Endothelial cell of umbilical vein (primary cell): ENCODE measurements around the gene SELENOO. TPM values are rescaled to one million over a fixed set of nuclear protein-coding genes. Genes with fewer than 3 reads are reported as not detected.

Experiments used
- BruUV-seq: library from RNA; stranded (reverse); fragments of 400-500 nt; replicated peaks from 2 replicates; lab custom pipeline; 2021; lab: Mats Ljungman, UMichigan
- CTCF ChIA-PET: fragments of 300-600, 350-600 bp; sonication (Branson Sonifier 250); formaldehyde crosslinking; loops from one replicate; lab custom pipeline; 2021; ENCODE audit warnings: antibody characterized with exemption, inconsistent platforms; lab: Charles Lee
- POLR2A ChIA-PET: fragments of 300-600, 350-600 bp; sonication (Branson Sonifier 250); formaldehyde crosslinking; loops from one replicate; lab custom pipeline; 2021; ENCODE audit warnings: antibody characterized with exemption, inconsistent platforms; lab: Charles Lee
- DNase-seq: peaks from one replicate; pipeline ENCODE4 v3.0.0-alpha.2; 2011; ENCODE audit warnings: low read depth, low spot score
- FAIRE-seq: peaks from 2 replicates; lab custom pipeline; 2011; peaks lifted over from hg19 to GRCh38; lab: Jason Lieb, UNC
- H2AFZ ChIP-seq: 2 replicates; pipeline ENCODE4 v1.6.0; 2012; ENCODE audit warnings: low read depth, low read length, control low read depth, inconsistent platforms
- H3K27ac ChIP-seq: 2 replicates; pipeline ENCODE4 v1.5.1; 2011; ENCODE audit warnings: low read depth, mild to moderate bottlenecking, control low read depth, low read length, moderate library complexity; ENCODE audit not compliant: insufficient read depth
- H3K27me3 ChIP-seq, 2 experiments: 2 replicates each; pipeline versions ENCODE4 v1.6.0 to v1.6.1; 2011; ENCODE audit warnings: low read length in 2 of 2, mixed read lengths in 1 of 2; ENCODE audit not compliant: control insufficient read depth in 2 of 2, insufficient read depth in 2 of 2
- H3K36me3 ChIP-seq, 2 experiments: 2 replicates in 1 of 2; 3 replicates in 1 of 2; pipeline ENCODE4 v1.5.1; 2011; ENCODE audit warnings: low read length in 2 of 2, mild to moderate bottlenecking in 1 of 2, moderate library complexity in 1 of 2; ENCODE audit not compliant: control insufficient read depth in 2 of 2, insufficient read depth in 2 of 2; ENCODE audit errors: extremely low read depth in 1 of 2
- H3K4me1 ChIP-seq: 3 replicates; pipeline ENCODE4 v1.5.1; 2011; ENCODE audit warnings: mild to moderate bottlenecking, low read length; ENCODE audit not compliant: control insufficient read depth, insufficient read depth; ENCODE audit errors: extremely low read depth
- H3K4me2 ChIP-seq: 2 replicates; pipeline ENCODE4 v1.6.1; 2011; ENCODE audit warnings: low read length, control low read depth, mixed read lengths; ENCODE audit not compliant: insufficient read depth
- H3K4me3 ChIP-seq, 3 experiments: fragments of 200-600 bp in 1 of 3; sonication (generic), shearing (Covaris generic) in 1 of 3; replicated peaks in 1 of 3; 2 replicates each; pipeline ENCODE4 v1.5.1; 2011 to 2016; ENCODE audit warnings: control low read depth in 3 of 3, low read length in 3 of 3, mild to moderate bottlenecking in 2 of 3, inconsistent platforms in 1 of 3, low read depth in 1 of 3, moderate library complexity in 1 of 3; ENCODE audit not compliant: insufficient read depth in 1 of 3
- H3K79me2 ChIP-seq: 2 replicates; pipeline ENCODE4 v1.6.0; 2012; ENCODE audit warnings: low read length, inconsistent platforms; ENCODE audit not compliant: control insufficient read depth, insufficient read depth
- H3K9ac ChIP-seq: replicated peaks from 2 replicates; pipeline ENCODE3; 2011; ENCODE audit warnings: low read length, control low read depth; ENCODE audit not compliant: insufficient read depth; ENCODE audit errors: extremely low read depth
- H3K9me1 ChIP-seq: replicated peaks from 3 replicates; pipeline ENCODE4 v1.6.0; 2011; ENCODE audit warnings: mild to moderate bottlenecking, low read length; ENCODE audit not compliant: control insufficient read depth, insufficient read depth; ENCODE audit errors: extremely low read depth
- H3K9me3 ChIP-seq: replicated peaks from 2 replicates; pipeline ENCODE4 v1.5.1; 2012; ENCODE audit warnings: low read length, inconsistent platforms; ENCODE audit not compliant: control insufficient read depth, insufficient read depth
- H4K20me1 ChIP-seq: replicated peaks from 2 replicates; pipeline ENCODE3; 2011; ENCODE audit warnings: mild to moderate bottlenecking, low read length; ENCODE audit not compliant: control insufficient read depth, insufficient read depth; ENCODE audit errors: extremely low read depth
- CTCF ChIP-seq, 2 donors: IDR thresholded peaks; 1 replicate in 1 of 2; 2 replicates in 1 of 2; pipeline ENCODE4 v1.5.1; 2011; ENCODE audit warnings: low read length in 2 of 2, mild to moderate bottlenecking in 2 of 2, moderate library complexity in 2 of 2, control low read depth in 1 of 2, inconsistent platforms in 1 of 2, low read depth in 1 of 2; ENCODE audit not compliant: insufficient read depth in 1 of 2; ENCODE audit errors: extremely low read depth in 1 of 2
- EZH2 ChIP-seq: IDR thresholded peaks from 2 replicates; pipeline ENCODE4 v1.6.1; 2012; ENCODE audit warnings: borderline replicate concordance, low read depth, mild to moderate bottlenecking, moderate library complexity, low read length, inconsistent platforms; ENCODE audit not compliant: severe bottlenecking
- MAX ChIP-seq: IDR thresholded peaks from 2 replicates; pipeline ENCODE4 v1.6.1; 2011; ENCODE audit not compliant: insufficient read depth, insufficient read length
- MYC ChIP-seq: IDR thresholded peaks from one replicate; pipeline ENCODE4 v1.6.1; 2011; ENCODE audit warnings: mild to moderate bottlenecking, low read depth, low read length
- POLR2AphosphoS5 ChIP-seq: IDR thresholded peaks from 2 replicates; pipeline ENCODE4 v1.6.1; 2012; ENCODE audit warnings: low read depth, mild to moderate bottlenecking, control low read depth, low read length, moderate library complexity; ENCODE audit not compliant: insufficient read depth
- dilution Hi-C: fragments of 300-500 bp; cut with MboI; formaldehyde crosslinking; loops from one replicate; pipeline ENCODE4 v1.15.0; 2019; ENCODE audit warnings: low sequenced_read_pairs; ENCODE audit not compliant: extremely low pct_ligation_motif_present
- intact Hi-C: fragments of 100-400 bp; cut with micrococcal nuclease; formaldehyde crosslinking; loops from one replicate; pipeline ENCODE4 v1.10.0; 2022
- polyA plus RNA-seq, 4 experiments: library from polyadenylated mRNA; depleted of rRNA in 3 of 4; stranded (reverse) in 3 of 4; unstranded in 1 of 4; fragments of >200 nt; gene quantifications; 2 replicates each; pipeline versions ENCODE4 v1.2.1 to v1.2.3, GENCODE V29; 2011 to 2012; ENCODE audit warnings: missing spikeins in 1 of 4
- total RNA-seq: library from RNA; stranded (reverse); gene quantifications from 2 replicates; pipeline ENCODE4 v1.2.3, GENCODE V29; 2021

Gene SELENOO
- total and polyA plus RNA-seq, 2 donors (not counting 3 experiments of a cell fraction or from before 2014, with no cell fraction given) = 24.1 to 37.5 TPM

GRCh38 chr22:50217543-50218152, 16.8 kb downstream of the SELENOO start:
- H3K79me2 ChIP-seq = peaks cover 16% of the 10 kb centered on the region
- no peak overlapping the region for H3K4me2 ChIP-seq
- no peak overlapping the region for H3K4me3 ChIP-seq
- no peaks in the 10 kb centered on the region for H3K27me3 ChIP-seq
- H2AFZ ChIP-seq = no peak overlapping the region
- H3K4me1 ChIP-seq = no peaks in the 10 kb centered on the region
- ChIA-PET POLR2A (no interaction called here), CTCF (interaction anchor here (0.8 kb wide), 1 partner anchor 11 kb away, joined by 3 read pairs; no protein-coding TSS in a partner anchor)
- BruUV-seq = no TSS peak
- H3K9me1 ChIP-seq = no peaks in the 10 kb centered on the region
- dilution Hi-C loops (no loop called here), intact Hi-C loops (no loop called here)
- TF ChIP-seq MYC (no peak), EZH2 (no peak), MAX (no peak), POLR2AphosphoS5 (no peak), CTCF (IDR thresholded peaks at IDR 0.05; ENCODE audit: extremely low read depth in 1 of 2, insufficient read depth in 1 of 2, low read depth in 1 of 2, low read length in 2 of 2) (no peak)
- no peaks in the 10 kb centered on the region for H4K20me1 ChIP-seq
- FAIRE-seq = no peak
- no peak overlapping the region for H3K27ac ChIP-seq
- peaks cover 26 to 63% of the 10 kb centered on the region in 2 experiments for H3K36me3 ChIP-seq
- no peak overlapping the region for H3K9ac ChIP-seq
- DNase-seq = no peak
- H3K9me3 ChIP-seq = no peaks in the 10 kb centered on the region
